GM18519 (cell line): ENCODE measurements around the gene ESRP2.
A peak's percentile ranks its signal among the peaks of the same experiment; 100 is the strongest.

Experiments used
- ATAC-seq: cut with Tn5 transposase; IDR thresholded peaks from one replicate; pipeline ENCODE4 v1.9.1; 2021; ENCODE audit warnings: mild to moderate bottlenecking, moderate library complexity; ENCODE audit not compliant: unreplicated experiment, low FRiP score

ESRP2 gene

DNA sequence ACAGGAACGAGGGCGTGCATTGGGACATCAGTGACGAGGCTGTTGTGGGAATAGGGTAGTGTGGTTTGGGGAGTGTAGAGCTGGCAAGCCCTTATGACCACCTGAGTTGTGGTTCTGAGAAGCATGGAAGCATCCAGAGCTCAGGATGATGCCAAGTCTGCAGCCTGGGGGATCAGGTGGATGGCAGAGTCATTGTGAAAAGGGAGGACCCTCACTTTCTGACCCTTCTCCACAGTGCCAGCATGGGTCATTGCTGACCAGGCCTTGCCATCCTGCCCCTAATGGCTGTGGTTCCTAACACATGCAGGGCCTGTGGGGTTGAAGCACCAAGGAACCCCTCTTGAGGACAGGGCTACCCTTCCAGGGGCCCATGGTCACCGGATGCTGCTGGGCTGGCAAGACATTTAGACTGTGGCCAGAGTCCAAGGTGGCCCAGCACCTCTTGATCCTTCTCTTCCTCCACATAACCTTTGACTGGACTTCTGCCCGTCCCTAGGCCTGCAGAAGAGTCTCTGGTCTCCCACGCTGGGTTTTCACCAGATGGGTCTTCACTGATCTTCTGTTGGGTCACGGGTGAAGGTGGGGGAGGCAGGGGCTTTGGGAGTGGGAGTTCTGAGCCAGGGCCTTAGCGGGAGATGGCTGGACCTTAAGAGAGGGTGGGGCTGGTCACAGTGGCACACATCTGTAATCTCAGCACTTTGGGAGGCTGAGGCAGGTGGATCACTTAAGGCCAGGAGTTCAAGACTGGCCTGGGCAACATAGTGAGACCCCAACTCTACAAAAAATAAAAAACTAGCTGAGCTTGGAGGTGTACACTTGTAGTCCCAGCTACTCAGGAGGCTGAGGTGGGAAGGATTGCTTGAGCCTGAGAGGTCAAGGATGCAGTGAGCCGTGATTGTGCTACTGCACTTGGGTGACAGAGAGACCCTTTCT, 7.3 kb upstream of the ESRP2 start:
- ATAC-seq: no peak

DNA sequence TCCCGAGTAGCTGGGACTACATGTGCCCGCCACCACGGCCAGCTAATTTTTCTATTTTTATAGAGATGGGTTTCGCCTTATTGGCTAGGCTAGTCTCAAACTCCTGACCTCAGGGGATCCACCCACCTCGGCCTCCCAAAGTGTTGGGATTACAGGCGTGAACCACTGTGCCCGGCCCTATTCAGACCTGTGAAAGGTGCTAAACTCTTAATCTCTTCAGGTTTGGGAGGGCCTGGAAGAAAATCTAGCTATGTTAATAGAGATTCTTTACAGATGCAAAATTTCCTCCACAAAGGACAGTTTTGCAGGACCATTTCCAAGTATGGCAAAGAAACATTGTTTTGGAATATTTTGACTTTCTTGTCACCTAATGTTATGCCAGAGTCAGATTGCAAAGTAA, 6.2 kb upstream of the ESRP2 start:
- no peak for ATAC-seq

DNA sequence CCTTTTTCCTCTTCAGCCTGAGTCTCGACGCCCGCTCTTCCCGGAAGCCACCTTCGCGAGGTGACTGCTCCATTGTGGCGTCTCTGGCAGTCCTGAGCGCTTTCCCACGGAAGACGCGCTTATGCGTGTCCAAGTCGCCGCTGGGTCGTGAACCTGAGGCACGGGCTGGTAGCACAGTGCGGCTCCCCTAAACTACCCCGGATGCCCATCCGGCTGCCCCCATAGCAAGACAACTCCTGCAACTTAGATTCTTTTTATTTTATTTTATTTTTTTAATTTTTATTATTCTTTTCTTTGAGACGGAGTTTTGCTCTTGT, 2.1 kb upstream of the ESRP2 start:
- peak; percentile 14 for ATAC-seq

DNA sequence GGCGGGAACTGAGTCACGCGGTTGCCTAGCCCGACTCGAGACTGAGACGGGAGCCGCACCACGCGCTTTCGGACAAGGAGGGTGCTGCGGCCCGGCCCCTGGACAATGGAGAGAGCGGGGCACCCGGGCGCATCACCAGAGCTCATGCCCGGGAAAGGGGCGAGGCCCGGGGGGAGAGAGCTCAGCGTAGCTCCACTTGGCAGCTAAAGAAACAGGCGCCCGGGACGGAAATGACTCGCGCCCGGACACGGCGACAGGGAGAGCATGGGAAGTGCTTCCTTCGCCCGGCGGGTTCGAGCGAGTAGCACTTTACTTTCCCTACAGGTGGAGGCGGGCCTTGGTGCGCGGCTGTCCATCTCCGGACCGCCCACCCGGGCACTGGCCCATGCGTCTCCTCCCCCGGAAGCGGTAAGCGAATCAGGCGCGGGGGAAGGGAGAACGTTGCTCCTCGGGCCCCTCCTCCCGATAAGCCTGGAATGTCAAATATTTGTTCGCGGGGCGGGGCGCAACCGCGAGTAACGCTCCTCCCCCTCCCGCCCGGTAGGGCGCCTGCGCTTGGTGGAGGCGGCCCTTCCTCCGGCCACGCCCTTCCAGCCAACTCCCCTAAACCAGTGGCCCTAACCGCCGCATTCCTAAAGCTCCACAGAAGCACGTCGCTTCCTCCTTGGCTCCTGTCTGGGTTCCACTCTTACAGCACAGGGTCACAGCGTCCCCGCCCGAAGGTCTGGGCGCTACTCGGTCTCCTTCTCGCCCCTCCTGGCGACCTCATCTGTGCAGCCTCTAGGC, 1.5 kb upstream of the ESRP2 start:
- peak; percentile 60 for ATAC-seq

DNA sequence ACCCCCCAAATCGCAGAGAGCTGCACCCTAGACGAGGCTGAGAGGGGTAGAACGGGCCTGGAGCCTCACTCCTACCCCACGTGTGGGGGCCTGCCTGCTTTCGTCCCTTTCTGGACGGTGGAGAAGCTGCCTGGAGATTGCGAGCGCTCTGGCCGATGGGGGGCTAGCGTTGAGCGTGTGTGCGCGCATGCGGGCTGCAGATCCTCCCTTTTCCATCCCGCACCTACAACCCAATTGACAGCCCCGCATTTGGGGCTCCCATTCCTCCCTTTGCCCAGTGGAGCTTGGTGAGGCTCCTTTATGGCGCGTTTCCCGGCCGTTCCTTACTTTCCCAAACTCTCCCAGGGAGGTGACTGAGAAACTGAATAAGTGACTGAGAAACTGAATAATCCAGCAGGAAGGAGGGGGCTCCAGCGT, 907 bp upstream of the ESRP2 start:
- no peak for ATAC-seq

DNA sequence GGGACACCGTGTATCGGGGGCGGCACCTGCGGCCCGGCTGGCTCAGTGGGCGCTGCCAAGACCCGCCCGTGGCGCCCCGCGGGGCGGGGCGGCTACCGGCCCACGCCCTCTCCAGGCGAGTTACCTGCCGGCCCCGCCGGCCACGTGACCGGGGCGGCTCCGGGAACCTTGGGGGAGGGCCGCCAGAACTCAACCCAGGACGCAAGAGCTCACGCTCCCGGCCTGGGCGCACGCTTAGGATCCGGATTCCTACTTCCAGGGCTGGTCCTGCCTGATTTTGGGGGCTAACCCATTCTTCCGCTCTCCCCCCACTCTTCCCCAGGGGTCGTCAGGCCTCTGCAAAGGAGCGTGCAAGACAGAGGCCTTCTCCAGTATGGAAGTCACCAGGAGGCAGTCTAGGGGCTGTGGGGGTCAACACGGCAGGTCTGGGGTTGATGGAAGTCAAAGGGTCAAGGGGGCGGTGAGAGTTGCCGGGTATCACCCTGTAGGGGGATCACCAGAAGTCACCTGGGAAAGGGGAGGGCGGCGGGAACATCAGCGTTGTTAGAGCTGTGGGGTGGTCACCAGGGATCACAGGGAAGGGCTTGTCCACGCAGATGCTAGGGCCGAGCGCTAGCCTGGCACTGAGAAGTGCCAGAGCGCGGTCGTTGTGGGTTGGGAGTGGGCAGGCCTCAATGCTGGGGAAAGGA, 354 bp upstream of the ESRP2 start:
- ATAC-seq: no peak

DNA sequence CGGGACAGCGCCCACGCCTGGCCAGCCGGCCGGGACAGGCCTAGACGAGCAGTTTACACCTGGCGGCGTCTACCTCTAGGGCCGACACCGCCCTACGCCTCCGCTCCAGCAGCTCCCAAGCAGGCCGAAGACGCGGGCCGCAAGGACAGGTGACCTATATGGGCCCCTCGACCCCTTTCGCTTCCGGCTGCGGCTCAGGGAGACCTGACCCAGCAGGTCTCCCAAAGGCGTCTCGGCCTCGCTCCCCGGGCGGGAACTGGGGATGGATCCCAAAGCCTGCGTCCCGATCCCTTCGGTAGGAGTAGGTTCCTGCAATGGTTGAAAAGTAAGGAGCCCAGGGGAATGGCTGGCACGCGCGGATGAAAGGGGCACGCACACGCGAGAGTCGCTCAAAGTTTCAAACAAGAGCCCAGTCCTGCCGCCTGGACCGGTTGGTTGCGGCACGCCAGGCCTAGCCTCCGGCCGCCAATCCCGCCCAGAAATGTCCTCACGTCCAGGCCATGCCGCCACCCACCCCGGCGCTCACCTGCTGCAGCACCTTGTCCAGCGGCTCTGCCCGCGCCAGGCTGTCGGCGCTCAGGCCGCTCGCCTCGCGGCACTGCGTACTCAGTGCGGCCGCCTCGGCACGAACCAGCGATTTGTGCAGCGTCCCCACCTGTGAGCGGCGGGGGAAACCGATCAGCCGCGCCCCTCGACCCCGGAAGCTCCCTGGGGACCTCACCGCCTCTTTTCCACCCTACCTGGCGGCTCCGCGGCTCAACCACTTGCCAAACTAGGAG, 630 bp downstream of the ESRP2 start:
- ATAC-seq: no peak

DNA sequence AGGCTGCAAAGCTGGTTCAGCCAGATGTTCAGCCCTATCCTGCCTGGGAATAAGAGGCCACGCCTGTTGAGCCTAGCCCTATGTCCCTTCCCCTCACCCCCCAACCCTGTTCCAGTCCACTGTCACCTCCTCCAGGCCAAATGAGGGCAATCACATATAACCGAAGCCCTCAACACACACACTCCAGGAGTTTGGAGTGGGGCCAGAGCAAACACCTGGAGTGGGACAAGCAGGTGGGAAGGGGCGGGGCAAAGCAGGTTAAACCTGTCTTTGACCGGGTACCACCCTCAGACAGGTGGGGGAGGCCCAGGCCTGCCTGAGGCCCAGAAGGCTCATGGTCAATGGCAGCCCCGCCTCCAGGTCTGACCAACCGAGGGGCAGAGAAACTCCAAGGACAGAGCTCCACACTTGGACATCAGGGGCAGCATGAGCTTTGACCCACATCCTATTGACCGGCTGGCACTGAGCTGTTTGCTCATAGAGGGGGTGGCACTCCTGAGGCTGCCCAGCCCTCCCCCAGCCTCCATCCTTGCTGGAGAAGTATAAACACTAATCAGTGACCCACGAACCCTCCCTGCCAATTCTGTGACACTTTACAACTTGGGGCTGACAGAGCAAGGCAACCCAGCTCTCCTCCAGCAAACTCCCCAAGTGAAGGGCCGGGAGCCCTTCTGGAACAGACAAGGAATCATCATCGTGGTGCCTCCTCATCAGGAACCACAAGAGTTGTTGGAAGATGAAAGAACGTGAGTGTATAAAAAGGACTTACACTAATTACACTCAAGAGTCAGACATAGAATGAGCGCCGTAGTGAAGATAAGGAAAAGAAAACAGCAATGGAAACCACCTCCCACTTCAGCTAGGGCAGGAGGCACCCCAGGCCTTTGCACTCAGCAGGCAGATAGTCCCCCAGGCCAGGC, 1.5 kb downstream of the ESRP2 start:
- ATAC-seq: no peak

DNA sequence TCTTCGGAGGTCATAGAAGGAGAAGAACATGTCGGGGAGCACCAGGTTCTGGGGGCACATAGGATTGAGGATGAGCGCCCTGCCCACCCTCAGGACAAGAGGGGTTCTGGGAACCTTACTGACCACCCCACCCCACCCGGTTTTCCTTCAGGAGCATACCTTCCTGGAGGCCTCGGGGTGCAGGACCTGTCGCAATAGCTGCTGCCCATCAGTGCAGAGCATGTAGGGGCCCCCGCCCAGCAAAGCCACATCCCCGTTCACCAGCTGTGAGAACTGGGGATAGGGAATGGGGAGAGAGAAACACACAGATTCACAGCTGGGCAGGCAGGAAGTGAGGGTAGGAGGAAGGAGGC, 2.1 kb downstream of the ESRP2 start:
- no peak for ATAC-seq

DNA sequence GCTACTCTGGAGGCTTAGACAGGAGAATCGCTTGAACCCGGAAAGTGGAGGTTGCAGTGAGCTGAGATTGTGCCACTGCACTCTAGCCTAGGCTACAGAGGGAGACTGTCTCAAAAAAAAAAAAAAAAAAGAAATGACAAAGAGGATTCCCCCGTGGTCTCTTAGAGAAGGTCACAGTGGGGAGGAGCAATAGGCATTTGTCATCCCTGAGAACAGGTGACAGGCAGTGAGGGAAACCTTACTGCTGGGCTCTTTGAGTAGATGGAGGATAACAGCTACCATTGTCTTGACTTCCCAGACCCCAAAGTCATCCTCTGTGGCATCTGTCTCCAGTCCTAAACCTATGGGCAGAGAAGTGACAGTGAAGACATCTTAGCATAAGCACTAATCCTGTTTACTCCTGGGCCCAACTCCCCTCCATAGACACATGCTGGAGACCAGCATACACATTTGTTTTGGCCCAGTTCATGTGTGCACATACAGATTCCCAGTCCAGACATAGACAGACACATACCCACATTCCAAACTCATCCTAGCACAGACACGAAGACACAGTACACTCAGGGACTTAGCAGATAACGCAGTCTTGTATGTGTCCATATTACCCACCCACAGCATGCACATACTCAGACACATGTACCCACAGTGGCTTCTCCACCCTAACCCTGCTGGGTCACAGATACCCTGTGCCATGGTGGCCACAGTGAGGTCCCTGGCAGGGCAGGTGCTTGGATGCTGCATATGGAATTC, 2.7 kb downstream of the ESRP2 start:
- no peak for ATAC-seq

DNA sequence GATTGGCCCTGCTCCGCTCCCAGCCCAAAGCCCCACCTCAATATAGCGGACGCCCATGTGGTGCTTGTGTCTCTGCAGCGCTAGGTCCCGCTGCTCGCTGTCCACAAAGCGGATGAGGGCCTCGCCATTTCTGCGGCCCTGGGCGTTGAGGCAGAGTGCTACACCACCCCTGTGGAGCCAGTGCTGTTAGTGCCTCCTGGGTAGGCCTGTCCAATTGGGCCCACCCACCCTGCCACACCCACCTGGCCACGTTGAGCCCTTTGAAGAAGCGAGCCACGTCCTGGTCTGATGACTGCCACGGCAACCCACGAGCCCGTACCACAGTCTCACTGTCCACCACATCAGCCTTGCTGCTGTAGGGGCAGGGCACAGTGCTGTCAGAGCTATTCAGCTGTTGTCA, 3.6 kb downstream of the ESRP2 start:
- no peak for ATAC-seq

DNA sequence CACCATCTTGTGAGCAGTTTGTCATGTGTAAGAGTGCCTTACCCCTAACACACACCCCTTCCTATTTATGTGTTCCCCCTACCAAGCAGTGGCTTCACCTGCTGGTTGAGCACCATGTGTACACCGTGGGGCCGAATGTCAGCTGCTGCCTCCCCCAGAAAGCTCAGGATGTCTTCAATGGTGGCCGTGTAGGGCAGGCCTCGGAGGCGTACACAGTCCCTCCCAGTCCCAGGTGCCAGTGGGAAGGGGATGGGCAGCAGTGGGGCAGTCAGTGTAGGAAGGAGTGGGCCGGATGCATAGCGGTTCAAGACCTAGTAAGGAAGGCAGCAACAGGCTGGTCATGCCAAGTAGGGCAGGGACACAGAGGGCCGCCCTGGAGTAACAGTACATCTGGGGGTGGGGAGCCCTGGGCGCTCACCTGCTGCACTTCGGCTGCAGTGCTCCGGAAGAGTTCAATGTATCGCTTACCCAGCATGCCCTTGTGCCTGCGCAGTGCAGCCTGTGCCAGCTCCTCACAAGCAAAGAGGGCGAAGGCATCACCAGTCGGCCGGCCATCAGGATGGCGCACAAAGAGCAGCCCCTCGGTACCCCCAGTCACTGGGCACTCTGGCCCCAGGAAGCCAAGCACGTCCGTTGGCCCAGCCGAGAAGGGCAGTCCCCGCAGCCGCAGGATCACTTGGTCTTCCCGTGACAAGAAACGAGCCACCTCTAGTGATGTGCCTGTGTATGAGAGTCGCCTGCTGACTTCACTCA, 4.4 kb downstream of the ESRP2 start:
- ATAC-seq: no peak

DNA sequence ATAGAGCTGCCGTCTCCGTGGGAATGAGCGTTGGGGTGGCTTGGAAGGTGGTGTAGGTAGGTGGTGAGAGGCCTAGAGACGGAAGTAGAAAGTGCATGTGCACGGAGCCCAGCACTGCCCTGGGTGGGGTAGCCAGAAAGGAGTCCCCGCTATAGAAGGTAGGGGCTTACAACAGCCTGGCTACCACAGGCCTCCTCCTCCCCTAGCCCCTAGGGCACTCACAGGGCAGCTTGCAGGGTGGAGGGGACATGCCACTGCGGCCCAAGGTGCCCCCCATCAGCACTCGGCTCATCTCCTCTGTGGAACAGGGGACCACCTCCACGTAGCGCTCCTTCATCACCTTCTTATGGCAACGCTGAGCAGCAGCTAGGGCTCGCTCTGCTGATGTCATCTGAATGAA, 5.0 kb downstream of the ESRP2 start:
- ATAC-seq: no peak

DNA sequence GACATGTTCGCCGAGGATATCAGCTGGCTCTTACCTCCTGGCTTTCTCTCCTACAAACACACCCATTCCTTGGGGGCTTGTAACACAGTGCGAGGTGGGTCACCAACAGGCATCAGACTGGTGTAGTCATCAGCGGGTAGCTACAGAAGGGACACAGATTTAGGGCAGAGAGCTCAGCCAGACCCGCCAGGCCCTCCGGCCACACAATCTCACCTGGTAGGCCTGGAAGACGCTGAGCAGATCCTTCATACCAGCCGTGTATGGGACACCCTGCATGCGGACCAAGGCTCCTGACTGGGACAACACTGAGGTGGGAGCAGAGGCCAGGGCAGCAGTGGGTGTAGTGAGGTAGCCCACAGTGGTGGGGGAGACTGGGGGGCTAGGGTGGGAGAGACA, 5.8 kb downstream of the ESRP2 start:
- ATAC-seq: no peak

DNA sequence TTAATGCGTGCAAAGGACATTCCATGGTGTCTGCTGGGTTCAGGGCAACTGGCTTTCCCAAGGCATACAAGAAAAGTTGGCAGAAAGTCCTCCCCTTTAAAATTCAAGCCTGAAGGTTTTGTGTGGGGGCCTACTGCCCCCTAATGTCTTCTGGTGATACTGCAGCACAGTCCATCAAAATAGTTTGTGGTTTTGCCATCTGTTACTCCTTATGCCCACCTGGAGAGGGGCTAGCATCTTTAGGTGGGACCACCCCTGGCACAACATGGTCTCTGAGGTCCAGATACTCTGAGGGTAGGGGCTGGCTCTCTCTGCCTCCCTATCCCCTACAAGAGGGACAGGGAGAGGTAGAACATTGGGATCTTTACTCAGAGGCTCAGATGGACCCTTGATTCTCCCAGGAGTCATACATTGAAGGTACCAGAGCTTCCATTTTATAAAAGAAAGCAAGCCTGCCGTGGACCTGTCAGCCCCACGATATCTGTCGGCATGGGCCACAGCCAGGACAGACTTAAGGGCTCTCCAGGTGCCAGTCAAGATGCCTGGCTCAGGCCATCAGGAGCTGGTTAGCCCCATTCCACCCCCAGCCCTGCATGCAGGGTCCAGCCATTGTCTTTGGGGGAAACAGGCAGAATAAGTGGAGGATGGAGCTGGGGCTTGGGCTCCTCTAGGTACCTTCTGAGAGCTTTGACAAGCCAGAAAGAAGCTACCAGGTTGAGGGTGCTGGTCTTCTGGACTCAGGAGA, 6.3 kb downstream of the ESRP2 start:
- ATAC-seq: no peak

DNA sequence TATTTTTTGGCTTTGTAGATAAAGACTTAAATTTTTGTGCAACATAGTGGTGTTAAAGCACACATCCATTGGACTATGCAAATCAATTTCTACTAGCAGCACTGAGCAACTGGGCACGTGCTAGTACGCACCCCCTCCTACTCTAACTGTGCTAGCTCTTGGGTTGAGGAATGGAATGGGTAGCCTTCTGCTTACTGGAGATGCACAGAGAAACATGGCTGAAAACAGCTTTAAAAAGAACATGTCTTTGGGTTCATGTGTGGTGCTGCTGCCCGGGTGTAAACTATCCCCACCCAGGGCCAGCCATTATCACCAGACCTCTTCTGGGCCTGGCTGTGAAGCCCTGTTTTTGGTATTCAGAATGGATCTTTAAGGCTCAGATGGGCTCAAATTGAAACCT, 7.3 kb downstream of the ESRP2 start:
- ATAC-seq: no peak

DNA sequence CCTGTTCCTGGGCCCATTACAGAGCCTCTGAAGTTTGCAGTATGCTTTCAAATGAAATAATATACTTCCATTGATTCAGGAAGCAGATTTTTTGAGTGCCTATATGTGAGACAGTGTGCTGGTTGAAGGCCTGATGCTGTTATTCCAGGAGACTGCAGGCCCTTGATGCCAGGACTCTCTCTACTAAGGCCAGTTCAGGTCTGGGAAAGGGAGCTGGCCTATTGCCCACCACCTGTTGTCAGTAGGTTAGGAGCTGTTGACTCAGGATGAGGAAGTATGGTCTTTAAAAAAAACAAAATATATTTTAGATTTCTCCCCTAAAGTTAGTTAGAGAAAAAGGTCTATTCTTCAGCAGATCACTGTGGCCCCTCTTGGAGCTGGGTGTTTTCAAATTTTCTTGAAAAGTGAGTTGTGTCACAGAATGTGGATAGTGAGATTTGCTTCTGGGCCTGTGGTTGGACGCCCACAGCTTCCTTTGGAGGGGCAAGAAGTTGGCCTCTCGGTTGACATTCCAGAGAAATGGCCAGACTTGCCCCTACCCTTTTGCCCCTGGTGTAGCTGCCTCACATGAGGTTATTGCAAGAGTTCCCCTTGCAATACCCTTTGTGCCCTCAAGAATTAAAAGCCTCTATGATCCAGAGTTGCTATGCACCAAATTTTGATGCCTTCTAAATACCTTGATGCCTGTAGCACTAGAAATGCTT, 7.9 kb downstream of the ESRP2 start:
- no peak for ATAC-seq
